Central memory CD8-positive, alpha-beta T cell (primary cell): ENCODE results near the gene TBK1.
"Not testable (repeated sequence)": the region's sequence is repeated elsewhere in the genome, so short reads cannot be mapped to it uniquely, and the experiment has no call there.

Experiments
- ATAC-seq: fragments of 150-1000 bp; cut with Tn5 transposase; replicated peaks from 2 replicates; pipeline ENCODE4 v1.10.0; 2022; ENCODE audit warnings: mild to moderate bottlenecking, moderate FRiP score, moderate number of reproducible peaks; ENCODE audit not compliant: poor library complexity, severe bottlenecking; ENCODE audit errors: extremely low read depth
- DNase-seq, 2 donors: peaks; one replicate each; pipeline ENCODE4 v3.0.0; 2021; ENCODE audit warnings: low spot score in 2 of 2
- H3K27ac Mint-ChIP-seq: one replicate; pipeline ENCODE4 v1.8.0; 2022; ENCODE audit warnings: low read depth, mild to moderate bottlenecking, moderate library complexity, mixed read lengths
- H3K27me3 Mint-ChIP-seq: one replicate; pipeline ENCODE4 v1.8.0; 2022; ENCODE audit warnings: mixed read lengths
- H3K36me3 Mint-ChIP-seq: one replicate; pipeline ENCODE4 v1.8.0; 2022; ENCODE audit warnings: mild to moderate bottlenecking, moderate library complexity, mixed read lengths; ENCODE audit not compliant: insufficient read depth
- H3K4me1 Mint-ChIP-seq: one replicate; pipeline ENCODE4 v1.8.0; 2022; ENCODE audit warnings: mixed read lengths
- H3K4me3 Mint-ChIP-seq: one replicate; pipeline ENCODE4 v1.8.0; 2022; ENCODE audit warnings: mild to moderate bottlenecking, moderate library complexity, mixed read lengths
- H3K9me3 Mint-ChIP-seq: one replicate; pipeline ENCODE4 v1.8.0; 2022; ENCODE audit warnings: mixed read lengths

The TBK1 gene

GRCh38 chr12:64542409-64543047 is 90.6 kb downstream of the TBK1 start:
- not testable (repeated sequence) for DNase-seq, H3K4me3 Mint-ChIP-seq, H3K4me1 Mint-ChIP-seq, H3K9me3 Mint-ChIP-seq, ATAC-seq, H3K36me3 Mint-ChIP-seq, H3K27ac Mint-ChIP-seq
- peaks cover 11% of the 10 kb centered on the region for H3K27me3 Mint-ChIP-seq

- ATAC-seq (no peak), DNase-seq (no peak)
- H3K27me3 Mint-ChIP-seq, result peaks cover 7% of the 10 kb centered on the region
- peaks cover 2% of the 10 kb centered on the region for H3K36me3 Mint-ChIP-seq
- no peaks in the 10 kb centered on the region for H3K9me3 Mint-ChIP-seq
- H3K4me3 Mint-ChIP-seq, result no peak overlapping the region
- H3K4me1 Mint-ChIP-seq, result peaks cover 2% of the 10 kb centered on the region
- no peak overlapping the region for H3K27ac Mint-ChIP-seq
These were observed 92.6 kb downstream of the TBK1 start for GRCh38 chr12:64544371-64545080.

GRCh38 chr12:64545081-64545382 is 93.1 kb downstream of the TBK1 start:
- peaks cover 2% of the 10 kb centered on the region for H3K36me3 Mint-ChIP-seq
- DNase-seq (no peak), ATAC-seq (no peak)
- H3K9me3 Mint-ChIP-seq, result no peaks in the 10 kb centered on the region
- peaks cover 7% of the 10 kb centered on the region for H3K4me1 Mint-ChIP-seq
- peaks cover 7% of the 10 kb centered on the region for H3K27me3 Mint-ChIP-seq
- no peak overlapping the region for H3K4me3 Mint-ChIP-seq
- H3K27ac Mint-ChIP-seq, result no peak overlapping the region

DNA sequence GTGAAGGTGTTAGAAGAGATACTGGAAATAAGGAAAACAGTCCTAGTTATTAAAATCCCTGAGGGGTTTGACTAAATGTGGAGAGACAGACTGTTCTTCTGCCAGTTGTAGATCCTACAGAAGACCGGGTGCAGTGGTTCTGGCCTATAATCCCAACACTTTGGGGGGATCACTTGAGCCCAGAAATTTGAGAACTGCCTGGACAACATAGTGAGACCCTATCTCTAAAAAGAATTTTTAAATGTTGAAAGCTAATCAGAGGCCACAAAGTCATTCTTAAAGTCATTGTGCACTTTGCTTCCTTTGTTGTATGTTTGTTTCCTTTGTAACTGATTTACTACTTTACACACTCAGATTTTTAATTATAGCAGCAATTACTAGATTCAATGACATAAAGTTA is 97.2 kb downstream of the TBK1 start:
- Mint-ChIP-seq H3K4me1 (peaks cover 7% of the 10 kb centered on the region), H3K9me3 (no peaks in the 10 kb centered on the region), H3K27me3 (peaks cover 7% of the 10 kb centered on the region), H3K4me3 (no peak overlapping the region), H3K36me3 (no peaks in the 10 kb centered on the region), H3K27ac (no peak overlapping the region)
- DNase-seq, result no peak
- ATAC-seq, result no peak

DNA sequence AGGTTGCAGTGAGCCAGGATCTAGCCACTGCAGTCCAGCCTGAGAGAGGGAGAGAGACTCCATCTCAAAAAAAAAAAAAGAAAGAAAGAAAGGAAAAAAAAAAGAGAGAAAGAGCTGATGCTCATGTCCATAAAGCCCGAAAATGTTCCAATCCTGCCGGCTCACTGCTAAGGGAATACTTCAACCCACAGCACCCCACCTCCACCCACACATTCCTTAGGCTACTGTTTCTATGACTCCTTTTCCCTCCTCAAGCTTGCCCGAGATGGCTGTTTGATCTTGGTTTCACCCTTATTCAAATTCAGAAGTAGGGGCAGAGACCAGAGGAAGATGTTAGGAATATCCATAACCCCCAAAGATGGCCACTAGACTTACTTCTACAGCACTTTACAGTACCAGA is 98.8 kb downstream of the TBK1 start:
- H3K4me3 Mint-ChIP-seq, result no peak overlapping the region
- no peaks in the 10 kb centered on the region for H3K27me3 Mint-ChIP-seq
- H3K9me3 Mint-ChIP-seq, result no peaks in the 10 kb centered on the region
- ATAC-seq, result no peak
- H3K27ac Mint-ChIP-seq, result no peak overlapping the region
- DNase-seq, result no peak
- peaks cover 7% of the 10 kb centered on the region for H3K4me1 Mint-ChIP-seq
- no peaks in the 10 kb centered on the region for H3K36me3 Mint-ChIP-seq

- Mint-ChIP-seq H3K27me3 (no peaks in the 10 kb centered on the region), H3K36me3 (no peaks in the 10 kb centered on the region), H3K4me1 (peaks cover 7% of the 10 kb centered on the region), H3K9me3 (no peaks in the 10 kb centered on the region), H3K4me3 (no peak overlapping the region), H3K27ac (no peak overlapping the region)
- DNase-seq (no peak), ATAC-seq (no peak)
These were observed 99.8 kb downstream of the TBK1 start for GRCh38 chr12:64551676-64552075.
